Upper lobe of left lung (tissue), 6 donors: ENCODE data around the gene SFSWAP. TPM values are rescaled to one million over a fixed set of nuclear protein-coding genes. Genes with fewer than 3 reads are reported as not detected.

Experiments used
- ATAC-seq, 2 donors: fragments of 200-7000 bp; cut with Tn5 transposase; one replicate each; pipeline ENCODE4 v1.9.1; 2022; ENCODE audit warnings: mild to moderate bottlenecking in 2 of 2, moderate library complexity in 2 of 2; ENCODE audit not compliant: low FRiP score in 2 of 2
- DNase-seq, 2 donors: peaks; one replicate each; pipeline ENCODE4 v3.0.0-alpha.2; 2019 to 2020
- H3K27ac ChIP-seq, 4 donors: fragments of 200-600 bp; sonication (generic); one replicate each; pipeline ENCODE4 v1.5.1; 2016 to 2019
- H3K27me3 ChIP-seq, 4 donors: fragments of 200-600 bp; sonication (generic); one replicate each; pipeline ENCODE4 v1.5.1; 2017 to 2019
- H3K36me3 ChIP-seq, 4 donors: fragments of 200-600 bp; sonication (generic); one replicate each; pipeline ENCODE4 v1.5.1; 2016 to 2019
- H3K4me1 ChIP-seq, 4 donors: fragments of 200-600 bp; sonication (generic); one replicate each; pipeline ENCODE4 v1.5.1; 2018 to 2019
- H3K4me3 ChIP-seq, 4 donors: fragments of 200-600 bp; sonication (generic); one replicate each; pipeline ENCODE4 v1.5.1; 2017 to 2019; ENCODE audit warnings: mild to moderate bottlenecking in 2 of 4, moderate library complexity in 1 of 4
- H3K9me3 ChIP-seq, 4 donors: fragments of 200-600 bp; sonication (generic); one replicate each; pipeline ENCODE4 v1.5.1; 2018 to 2019
- CTCF ChIP-seq, 6 experiments: fragments of 450-650 bp in 4 of 6; fragments of 200-600 bp in 2 of 6; sonication (generic) in 2 of 6; IDR thresholded peaks; one replicate each; pipeline ENCODE4 v1.5.1; 2016 to 2019; ENCODE audit warnings: antibody characterized with exemption in 6 of 6
- EP300 ChIP-seq, 4 donors: sonication (generic); formaldehyde crosslinking; IDR thresholded peaks; one replicate each; pipeline ENCODE4 v1.5.1; 2017; ENCODE audit warnings: antibody characterized with exemption in 4 of 4, control low read depth in 2 of 4
- POLR2A ChIP-seq, 4 donors: fragments of 450-650 bp; IDR thresholded peaks; one replicate each; pipeline ENCODE4 v1.5.1; 2016 to 2017; ENCODE audit warnings: antibody characterized with exemption in 4 of 4, mild to moderate bottlenecking in 2 of 4
- POLR2AphosphoS5 ChIP-seq, 2 donors: sonication (generic); formaldehyde crosslinking; IDR thresholded peaks; one replicate each; pipeline ENCODE4 v1.5.1; 2017; ENCODE audit warnings: antibody characterized with exemption in 2 of 2
- WGBS, 2 donors: methylation state at CpG; one replicate each; pipeline ENCODE4 v1.1.5; 2017 to 2018; 5-methylcytosine and 5-hydroxymethylcytosine counted together
- total RNA-seq, 6 donors: library from RNA; depleted of rRNA in 4 of 6; stranded (reverse); fragments of >200 nt in 4 of 6; gene quantifications; one replicate each; pipeline versions ENCODE4 v1.1.0 to v1.2.1, GENCODE V29; 2016 to 2021
- donor health status: DM: no; HTN: no; CAD: no; lungs with moderate emphysema.
- donor health status: DM: no; HTN: yes; CAD: no; lungs with severe emphysema.

SFSWAP gene
- total RNA-seq, 6 donors from 2014 or later, result 33.9 to 136 (median 51.4) TPM

GRCh38 chr12:131795690-131796410 lies 85.0 kb downstream of the SFSWAP start:
- WGBS, 2 donors, result 61 to 73% methylated on average over 8 to 14 of the region's 15 CpGs
- H3K4me1 ChIP-seq, result peaks cover 3 to 14% (median 9%) of the 10 kb centered on the region in 4 donors
- H3K4me3 ChIP-seq, result no peak overlapping the region
- ATAC-seq, result peak; percentile 39 to 86
- DNase-seq, result peak in 1 of 2 donors; percentile 75
- H3K9me3 ChIP-seq, result no peaks in the 10 kb centered on the region
- H3K27me3 ChIP-seq, result no peaks in the 10 kb centered on the region
- H3K36me3 ChIP-seq, result peaks cover 9 to 86% (median 57%) of the 10 kb centered on the region in 4 donors
- peak overlapping the region in 1 of 4 donors; percentile 35 for H3K27ac ChIP-seq
- TF ChIP-seq EP300 (IDR thresholded peaks at IDR 0.05) (no peak), POLR2A (IDR thresholded peaks at IDR 0.05) (no peak)

GRCh38 chr12:131796411-131796736 lies 85.5 kb downstream of the SFSWAP start:
- peak overlapping the region in 1 of 4 donors; percentile 35 for H3K27ac ChIP-seq
- 75 to 91% methylated on average over 5 to 6 of the region's 6 CpGs for WGBS, 2 donors
- H3K4me1 ChIP-seq, result peaks cover 3 to 14% (median 9%) of the 10 kb centered on the region in 4 donors
- DNase-seq (no peak), ATAC-seq (no peak)
- no peak overlapping the region for H3K4me3 ChIP-seq
- no peaks in the 10 kb centered on the region for H3K9me3 ChIP-seq
- H3K27me3 ChIP-seq, result no peaks in the 10 kb centered on the region
- TF ChIP-seq POLR2AphosphoS5 (IDR thresholded peaks at IDR 0.05) (no peak), POLR2A (IDR thresholded peaks at IDR 0.05) (no peak), CTCF (IDR thresholded peaks at IDR 0.05) (no peak), EP300 (IDR thresholded peaks at IDR 0.05) (no peak)
- H3K36me3 ChIP-seq, result peaks cover 9 to 81% (median 54%) of the 10 kb centered on the region in 4 donors

GRCh38 chr12:131796754-131797587 lies 86.1 kb downstream of the SFSWAP start:
- no peak for ATAC-seq
- Histone ChIP-seq H3K4me1 (peaks cover 3 to 14% (median 9%) of the 10 kb centered on the region in 4 donors), H3K4me3 (no peak overlapping the region), H3K27me3 (no peaks in the 10 kb centered on the region), H3K9me3 (no peaks in the 10 kb centered on the region), H3K36me3 (peaks cover 9 to 79% (median 52%) of the 10 kb centered on the region in 4 donors), H3K27ac (no peak overlapping the region)
- DNase-seq, result peak in 1 of 2 donors; percentile 83
- TF ChIP-seq POLR2A (IDR thresholded peaks at IDR 0.05) (no peak), CTCF (IDR thresholded peaks at IDR 0.05) (no peak)
- WGBS, 2 donors, result 88 to 89% methylated on average over 12 to 27 of the region's 28 CpGs

- Histone ChIP-seq H3K27me3 (no peaks in the 10 kb centered on the region), H3K4me3 (no peak overlapping the region), H3K4me1 (peaks cover 3 to 14% (median 9%) of the 10 kb centered on the region in 4 donors), H3K9me3 (no peaks in the 10 kb centered on the region), H3K36me3 (peaks cover 9 to 79% (median 54%) of the 10 kb centered on the region in 4 donors), H3K27ac (no peak overlapping the region)
- WGBS, 2 donors, result 88 to 97% methylated on average over 5 to 6 of the region's 10 CpGs
- DNase-seq (peak in 1 of 2 donors; percentile 69), ATAC-seq (no peak)
- TF ChIP-seq POLR2AphosphoS5 (IDR thresholded peaks at IDR 0.05), result no peak
- no peak for TF ChIP-seq POLR2A (IDR thresholded peaks at IDR 0.05)
- TF ChIP-seq CTCF (IDR thresholded peaks at IDR 0.05), result no peak
- no peak for TF ChIP-seq EP300 (IDR thresholded peaks at IDR 0.05)
Measured at GRCh38 chr12:131797588-131797934, 86.7 kb downstream of the SFSWAP start.

GRCh38 chr12:131799195-131799594 lies 88.3 kb downstream of the SFSWAP start:
- Histone ChIP-seq H3K9me3 (no peaks in the 10 kb centered on the region), H3K27ac (no peak overlapping the region), H3K27me3 (no peaks in the 10 kb centered on the region), H3K36me3 (peaks cover 9 to 69% (median 49%) of the 10 kb centered on the region in 4 donors), H3K4me3 (no peak overlapping the region), H3K4me1 (peaks cover 3 to 20% (median 15%) of the 10 kb centered on the region in 4 donors)
- WGBS, 2 donors, result 92 to 95% methylated on average over 21 of the region's 21 CpGs
- ATAC-seq (no peak), DNase-seq (peak in 1 of 2 donors; percentile 68)
- TF ChIP-seq POLR2AphosphoS5 (IDR thresholded peaks at IDR 0.05) (no peak), EP300 (IDR thresholded peaks at IDR 0.05) (no peak), POLR2A (IDR thresholded peaks at IDR 0.05) (no peak), CTCF (IDR thresholded peaks at IDR 0.05) (no peak)
